CD4-positive, alpha-beta T cell treated with Interleukin-6 at 100 ng/mL for 8 hours (primary cell): ENCODE results near the gene DUSP15.
"Not testable (repeated sequence)": the region's sequence is repeated elsewhere in the genome, so short reads cannot be mapped to it uniquely, and the experiment has no call there.

Experiments used
- DNase-seq: peaks from one replicate; pipeline ENCODE4 v3.0.0-alpha.2; 2020; ENCODE audit warnings: mixed read lengths, low spot score

The DUSP15 gene

GRCh38 chr20:31822421-31823330 lies 47.7 kb downstream of the DUSP15 start:
- DNase-seq, result peak; percentile 68

GRCh38 chr20:31821427-31821826 lies 48.9 kb downstream of the DUSP15 start:
- no peak for DNase-seq

- no peak for DNase-seq
Measured at GRCh38 chr20:31820228-31820627, 50.1 kb downstream of the DUSP15 start.

DNA sequence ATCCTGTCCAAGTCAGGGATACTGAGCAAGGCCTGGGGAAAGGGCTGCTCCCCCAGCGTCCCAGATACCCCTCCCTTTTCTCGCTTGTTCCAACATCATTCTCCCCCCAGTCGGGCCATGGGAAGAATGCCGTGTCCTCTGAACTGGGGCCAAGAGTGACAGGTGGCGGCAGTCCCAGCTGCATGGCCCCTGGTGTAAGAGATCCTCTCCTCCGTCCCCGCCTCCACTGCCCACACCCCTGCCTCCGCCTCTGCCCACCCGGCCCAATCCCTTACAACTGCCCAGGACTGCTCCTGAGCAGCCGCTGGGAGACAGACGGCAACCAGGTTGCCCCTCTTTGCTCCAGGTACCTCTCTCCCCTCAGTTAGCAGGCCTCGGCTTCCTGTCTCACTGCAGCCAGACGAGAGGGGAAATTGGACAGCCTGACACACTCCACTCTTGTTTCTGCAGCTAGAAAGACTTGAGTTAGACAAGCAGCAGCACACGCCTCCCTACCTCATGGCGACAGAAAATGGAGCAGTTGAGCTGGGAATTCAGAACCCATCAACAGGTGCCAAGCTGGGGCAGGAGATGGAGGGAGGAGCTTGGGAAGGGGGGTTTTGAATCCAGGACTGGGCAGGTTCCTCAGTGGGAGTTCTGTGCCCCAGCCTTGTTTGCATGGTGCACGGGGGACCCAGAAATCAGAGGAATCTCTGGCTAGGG lies 51.1 kb downstream of the DUSP15 start, which contains the start of gene MYLK2:
MYLK2 (plus strand) TSS at position 274 of the 702 bp plus-strand sequence; CDS start at position 499, 225 bp downstream.
- no peak for DNase-seq

GRCh38 chr20:31818376-31818908 lies 51.9 kb downstream of the DUSP15 start:
- DNase-seq, result no peak

GRCh38 chr20:31817461-31817860 lies 52.9 kb downstream of the DUSP15 start:
- no peak for DNase-seq

- DNase-seq, result no peak
Measured at GRCh38 chr20:31816221-31816620, 54.1 kb downstream of the DUSP15 start.

GRCh38 chr20:31815408-31816188 lies 54.7 kb downstream of the DUSP15 start:
- no peak for DNase-seq

DNA sequence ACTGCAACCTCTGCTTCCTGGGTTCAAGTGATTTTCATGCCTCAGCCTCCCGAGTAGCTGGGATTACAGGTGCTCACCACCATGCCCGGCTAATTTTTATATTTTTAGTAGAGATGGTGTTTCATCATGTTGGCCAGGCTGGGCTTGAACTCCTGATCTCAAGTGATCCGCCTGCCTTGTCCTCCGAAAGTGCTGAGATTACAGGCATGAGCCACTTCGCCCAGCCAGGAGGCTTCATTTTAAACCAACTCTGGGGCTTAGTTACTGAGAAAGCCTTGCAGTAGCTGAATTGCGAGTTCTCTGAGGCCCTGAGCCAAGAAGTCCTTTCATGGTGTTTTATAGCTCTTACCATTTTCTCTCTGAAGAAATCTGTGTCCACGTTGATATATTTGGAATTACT lies 56.2 kb downstream of the DUSP15 start:
- not testable (repeated sequence) for DNase-seq

DNA sequence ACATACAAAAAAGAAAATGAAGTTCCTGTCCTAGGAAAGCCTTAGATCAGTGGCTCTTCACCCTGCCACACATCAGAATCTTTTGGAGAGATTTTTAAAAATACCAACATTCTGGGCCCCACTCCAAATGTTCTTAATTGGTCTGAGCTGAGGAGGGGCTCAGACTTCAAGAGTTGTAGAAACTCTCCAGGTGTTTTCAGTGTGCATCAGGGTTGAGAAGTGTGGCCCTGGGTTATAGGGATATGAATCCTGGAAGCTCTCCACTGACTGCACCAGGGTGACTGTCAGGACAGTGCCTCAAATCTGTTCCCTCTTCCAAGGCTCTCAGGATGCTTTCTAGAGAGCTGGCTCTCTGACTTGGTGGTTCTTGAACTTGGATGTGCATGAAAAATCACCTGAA lies 56.7 kb downstream of the DUSP15 start:
- DNase-seq, result no peak

- DNase-seq, result no peak
Measured at GRCh38 chr20:31811796-31812728, 58.3 kb downstream of the DUSP15 start.

DNA sequence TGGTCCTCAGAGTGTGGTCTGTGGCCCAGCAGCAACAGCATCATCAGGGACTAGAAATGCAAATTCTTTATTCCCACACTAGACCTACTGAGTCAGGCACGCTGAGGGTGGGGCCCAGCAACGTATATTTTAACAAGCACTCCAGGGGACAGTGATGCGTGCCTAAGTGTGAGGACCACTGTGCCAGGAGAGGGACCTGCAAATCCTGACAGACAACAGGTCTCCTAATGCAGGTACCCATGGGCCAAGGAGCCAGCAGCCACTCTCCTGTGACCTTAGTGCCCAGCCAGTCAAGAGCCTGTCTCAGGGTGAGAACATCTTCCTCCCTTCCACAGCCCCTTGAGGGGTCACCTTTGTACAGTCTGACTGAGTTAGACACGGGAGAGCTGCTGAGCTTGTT lies 59.1 kb downstream of the DUSP15 start:
- no peak for DNase-seq
